Anterior cingulate cortex (tissue), 58 donors: Measurements from ENCODE around the gene MC5R.
A peak's percentile ranks its signal among the peaks of the same experiment; 100 is the strongest.
"Not testable (repeated sequence)": the region's sequence is repeated elsewhere in the genome, so short reads cannot be mapped to it uniquely, and the experiment has no call there.

Source experiments
- DNase-seq, 58 donors: peaks; one replicate each; lab custom pipeline; 2025; lab: John Stamatoyannopoulos, UW

Gene MC5R

DNA sequence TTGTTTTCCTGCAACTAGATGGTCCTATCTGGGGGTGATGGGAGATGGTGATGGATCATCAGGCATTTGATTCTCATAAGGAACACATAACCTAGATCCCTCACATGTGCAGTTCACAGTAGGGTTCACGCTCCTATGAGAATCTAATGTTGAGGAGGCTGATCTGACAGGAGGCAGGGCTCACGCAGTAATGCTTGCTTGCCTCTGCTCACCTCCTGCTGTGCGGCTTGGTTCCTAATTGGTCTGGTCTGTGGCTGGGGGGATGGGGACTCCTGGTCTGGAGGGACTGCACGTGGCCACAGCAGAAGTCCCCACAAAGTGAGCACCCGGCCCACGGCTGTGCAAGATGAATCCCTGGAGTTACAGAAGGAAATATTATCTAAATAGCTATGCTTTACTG, 11.3 kb downstream of the MC5R start:
- no peak for DNase-seq

DNA sequence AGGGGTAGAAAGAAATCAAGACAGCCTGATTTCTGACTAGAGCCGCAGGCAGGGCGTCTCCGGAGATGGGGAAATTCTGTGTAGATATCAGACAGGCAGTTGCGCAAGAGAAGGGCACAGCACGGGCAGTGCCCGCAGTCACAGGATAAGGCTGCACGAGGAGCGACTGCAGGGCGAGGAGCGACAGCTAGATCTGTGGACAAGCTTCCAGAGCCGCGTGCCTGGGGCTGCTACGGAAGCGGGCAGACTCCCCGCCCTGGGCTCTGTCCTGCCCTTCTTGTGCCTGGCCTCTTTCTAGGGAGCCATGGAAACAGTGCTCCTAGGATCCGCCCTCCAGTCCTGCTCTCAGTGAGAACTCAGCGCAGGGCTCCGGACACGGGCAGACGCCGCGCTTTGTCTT, 12.6 kb downstream of the MC5R start:
- no peak for DNase-seq

DNA sequence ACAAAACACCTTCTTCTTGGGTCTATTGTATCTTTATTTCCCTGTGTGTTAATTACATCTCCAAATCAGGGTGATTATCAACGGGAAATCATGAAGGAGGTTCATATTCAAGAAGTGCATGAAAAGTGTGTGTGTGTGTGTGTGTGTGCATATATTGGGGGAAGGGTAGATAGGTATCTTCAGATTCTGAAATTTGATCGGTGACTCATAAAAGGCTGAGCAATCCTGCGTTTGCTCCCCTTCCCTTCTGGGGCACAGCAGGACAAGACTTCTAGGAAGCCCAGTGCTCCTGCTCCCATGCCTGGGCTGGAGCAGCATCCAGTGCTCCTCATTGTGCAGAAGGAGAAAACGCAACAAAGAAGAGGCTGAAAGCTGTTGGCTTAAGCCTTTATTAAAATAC, 25.8 kb downstream of the MC5R start:
- no peak for DNase-seq

DNA sequence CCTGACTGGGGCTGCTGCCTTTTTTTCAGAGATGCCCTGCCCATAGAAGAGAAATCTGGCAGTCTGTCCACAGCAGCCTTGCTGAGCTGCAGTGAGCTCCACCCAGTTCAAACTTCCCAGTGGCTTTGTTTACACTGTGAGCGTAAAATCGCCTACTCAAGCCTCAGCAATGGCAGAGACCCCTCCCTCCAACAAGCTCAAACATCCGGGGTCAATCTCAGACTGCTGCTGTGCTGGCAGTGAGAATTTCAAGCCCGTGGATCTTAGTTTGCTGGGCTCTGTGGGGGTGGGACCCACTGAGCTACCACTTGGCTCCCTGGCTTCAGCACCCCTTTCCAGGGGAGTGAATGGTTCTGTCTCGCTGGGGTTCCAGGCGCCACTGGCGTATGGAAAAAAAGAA, 38.9 kb downstream of the MC5R start:
- not testable (repeated sequence) for DNase-seq

DNA sequence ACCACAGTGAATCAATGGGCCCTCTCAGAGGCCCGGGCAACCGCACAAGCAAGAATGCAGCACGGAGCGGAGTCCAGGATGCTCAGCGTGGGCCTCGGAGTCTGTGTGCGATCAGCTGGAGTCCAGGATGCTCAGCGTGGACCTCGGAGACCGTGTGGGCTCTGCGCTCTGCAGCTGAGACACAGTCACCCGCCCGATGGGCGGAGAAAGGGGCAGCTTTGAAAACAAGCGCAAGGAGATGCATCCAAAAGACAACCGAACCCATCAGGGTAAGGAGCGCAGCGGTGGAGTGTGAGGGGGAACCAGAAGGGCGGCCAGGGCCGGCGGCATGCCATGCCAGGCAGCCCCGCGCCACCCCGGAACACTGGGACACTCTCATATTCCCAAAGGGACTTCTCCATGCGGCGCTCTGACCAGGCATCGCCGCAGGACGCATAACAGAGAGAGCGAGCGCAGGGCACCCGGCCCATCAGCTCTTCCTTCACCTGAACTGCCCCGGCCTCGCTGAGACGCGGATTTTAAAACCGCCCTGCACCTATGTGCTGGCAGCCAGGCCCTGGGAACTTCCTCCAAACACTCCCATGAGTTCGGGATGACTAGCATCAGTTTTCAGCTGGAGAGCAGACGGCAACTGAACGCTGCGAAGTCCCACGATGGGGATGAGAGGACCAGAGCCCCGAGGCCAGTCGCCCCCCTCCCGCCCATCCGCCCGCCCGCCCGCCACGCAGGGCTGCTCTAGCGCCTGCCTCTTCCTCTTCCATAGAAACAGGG, 44.7 kb downstream of the MC5R start:
- DNase-seq: peak in 9 of 58 donors; percentile 9 to 30 (median 16)

DNA sequence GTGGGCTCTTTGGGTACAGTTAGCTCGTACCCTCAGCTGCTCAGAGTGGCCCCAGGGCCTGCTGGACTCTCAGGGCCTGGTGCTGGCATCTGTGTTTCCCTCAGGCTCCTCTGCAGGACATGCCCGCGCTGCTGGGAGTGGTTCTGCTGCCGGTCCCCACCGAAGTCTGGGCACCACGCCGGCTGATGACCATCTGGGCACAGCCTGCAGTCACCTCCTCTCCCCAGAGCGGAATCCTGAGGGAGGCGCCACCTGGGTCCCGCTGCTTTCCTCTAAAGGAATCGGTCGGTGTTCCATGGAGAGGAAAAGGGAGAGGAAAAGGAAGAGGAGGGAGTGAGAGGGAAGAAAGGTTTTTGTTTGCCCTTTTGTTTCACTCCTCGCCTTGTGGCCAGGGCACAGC, 47.8 kb downstream of the MC5R start:
- DNase-seq: no peak

DNA sequence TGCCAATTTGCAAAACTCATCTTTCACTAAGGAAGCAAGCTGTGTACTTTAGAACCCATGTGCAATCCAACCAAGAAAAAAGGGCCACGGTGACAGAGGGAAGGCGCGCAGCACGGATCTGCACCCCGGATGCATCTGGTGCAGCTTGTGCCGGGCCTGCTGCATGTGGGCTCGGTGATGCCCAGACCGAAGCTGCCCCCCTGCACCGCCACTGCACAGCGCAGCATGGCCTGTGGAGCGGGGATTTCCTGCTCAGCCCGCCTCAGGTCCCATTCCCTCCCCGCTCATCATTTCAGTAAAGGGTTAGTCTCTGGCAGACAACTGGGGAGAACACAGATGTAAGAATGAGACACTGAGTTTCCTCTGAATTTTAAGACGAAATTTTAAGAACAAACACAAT, 48.4 kb downstream of the MC5R start:
- DNase-seq: no peak

- no peak for DNase-seq
These were observed 49.0 kb downstream of the MC5R start for GRCh38 chr18:13872932-13873331.

DNA sequence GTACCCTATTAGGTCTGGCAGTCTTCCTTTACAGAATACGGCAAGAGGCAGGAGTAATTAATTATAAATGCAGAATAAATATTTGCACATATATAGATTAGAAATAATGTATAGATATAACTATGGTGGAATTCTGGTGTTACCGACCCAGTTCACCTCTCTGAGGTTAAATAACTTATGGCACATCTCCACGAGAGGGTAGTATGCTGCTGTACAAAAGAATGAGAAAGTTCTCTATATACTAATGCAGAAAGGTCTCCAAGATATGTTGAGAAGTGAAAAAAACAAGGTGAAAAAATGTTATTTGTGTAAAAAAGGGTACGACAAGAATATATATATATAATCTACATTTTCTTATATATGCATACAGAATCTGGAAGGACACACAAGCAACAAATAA, 50.6 kb downstream of the MC5R start:
- no peak for DNase-seq
